GM10266 (cell line): ENCODE data around the gene PGAP1.

Source experiments
- DNase-seq: peaks from one replicate; pipeline ENCODE4 v3.0.0; 2012; ENCODE audit errors: extremely low spot score
- TF ChIP-seq, protein P1 (sequence below): IDR thresholded peaks from 2 replicates; pipeline ENCODE4 v1.5.1; 2012; ENCODE audit warnings: mild to moderate bottlenecking, low read depth; ENCODE audit not compliant: control insufficient read depth, insufficient read depth; ENCODE audit errors: missing control alignments

PGAP1 gene

DNA sequence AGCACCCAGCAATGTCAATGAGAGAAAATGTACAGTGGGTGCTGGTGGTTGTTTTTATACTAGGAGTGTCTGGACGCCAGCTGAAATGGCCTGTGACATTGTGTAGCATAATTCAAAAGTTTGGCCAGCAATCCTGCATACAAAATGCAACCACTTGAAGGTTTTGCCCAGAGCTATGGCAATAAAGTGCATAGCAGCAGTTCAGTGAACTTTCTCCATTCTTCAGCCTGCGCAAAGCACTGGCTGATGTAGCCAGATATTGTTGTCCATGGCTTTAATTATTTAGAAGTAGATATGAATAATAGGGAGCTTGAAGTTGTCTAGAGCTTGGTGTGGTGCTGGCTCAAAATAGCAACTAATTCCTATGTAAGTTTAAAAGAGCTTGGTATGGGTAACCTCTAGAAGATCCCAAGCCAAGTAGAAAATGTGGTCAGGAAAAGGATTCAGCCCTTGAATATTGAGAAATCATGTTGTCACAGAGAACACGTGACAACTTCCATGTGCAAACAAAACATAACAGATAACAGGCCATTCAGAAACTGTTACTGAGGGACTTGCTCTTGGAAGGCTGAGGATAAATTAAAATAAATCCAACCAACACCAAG is 33.3 kb upstream of the PGAP1 start:
- TF ChIP-seq, protein P1, sequence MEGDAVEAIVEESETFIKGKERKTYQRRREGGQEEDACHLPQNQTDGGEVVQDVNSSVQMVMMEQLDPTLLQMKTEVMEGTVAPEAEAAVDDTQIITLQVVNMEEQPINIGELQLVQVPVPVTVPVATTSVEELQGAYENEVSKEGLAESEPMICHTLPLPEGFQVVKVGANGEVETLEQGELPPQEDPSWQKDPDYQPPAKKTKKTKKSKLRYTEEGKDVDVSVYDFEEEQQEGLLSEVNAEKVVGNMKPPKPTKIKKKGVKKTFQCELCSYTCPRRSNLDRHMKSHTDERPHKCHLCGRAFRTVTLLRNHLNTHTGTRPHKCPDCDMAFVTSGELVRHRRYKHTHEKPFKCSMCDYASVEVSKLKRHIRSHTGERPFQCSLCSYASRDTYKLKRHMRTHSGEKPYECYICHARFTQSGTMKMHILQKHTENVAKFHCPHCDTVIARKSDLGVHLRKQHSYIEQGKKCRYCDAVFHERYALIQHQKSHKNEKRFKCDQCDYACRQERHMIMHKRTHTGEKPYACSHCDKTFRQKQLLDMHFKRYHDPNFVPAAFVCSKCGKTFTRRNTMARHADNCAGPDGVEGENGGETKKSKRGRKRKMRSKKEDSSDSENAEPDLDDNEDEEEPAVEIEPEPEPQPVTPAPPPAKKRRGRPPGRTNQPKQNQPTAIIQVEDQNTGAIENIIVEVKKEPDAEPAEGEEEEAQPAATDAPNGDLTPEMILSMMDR = no peak
- no peak for DNase-seq

DNA sequence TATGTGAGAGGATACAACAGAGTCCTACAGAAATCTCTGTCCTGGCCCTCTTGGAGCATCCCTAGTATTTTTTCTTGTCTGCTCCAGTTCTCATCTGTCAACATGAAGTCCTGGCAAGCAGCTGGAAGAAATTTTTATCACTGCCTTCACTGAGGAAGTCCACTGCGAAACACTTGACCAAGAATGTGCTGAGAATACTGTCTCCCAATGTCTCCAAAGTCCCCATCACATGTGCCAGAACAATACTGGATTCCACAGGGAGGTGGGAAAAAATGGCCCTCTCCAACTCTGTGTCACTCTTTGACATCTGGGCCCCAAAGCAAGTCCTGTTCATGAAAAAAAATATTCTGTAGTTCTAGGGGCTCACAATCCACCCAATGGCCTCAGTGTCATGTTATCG is 32.8 kb upstream of the PGAP1 start:
- TF ChIP-seq, protein P1 = no peak
- no peak for DNase-seq

DNA sequence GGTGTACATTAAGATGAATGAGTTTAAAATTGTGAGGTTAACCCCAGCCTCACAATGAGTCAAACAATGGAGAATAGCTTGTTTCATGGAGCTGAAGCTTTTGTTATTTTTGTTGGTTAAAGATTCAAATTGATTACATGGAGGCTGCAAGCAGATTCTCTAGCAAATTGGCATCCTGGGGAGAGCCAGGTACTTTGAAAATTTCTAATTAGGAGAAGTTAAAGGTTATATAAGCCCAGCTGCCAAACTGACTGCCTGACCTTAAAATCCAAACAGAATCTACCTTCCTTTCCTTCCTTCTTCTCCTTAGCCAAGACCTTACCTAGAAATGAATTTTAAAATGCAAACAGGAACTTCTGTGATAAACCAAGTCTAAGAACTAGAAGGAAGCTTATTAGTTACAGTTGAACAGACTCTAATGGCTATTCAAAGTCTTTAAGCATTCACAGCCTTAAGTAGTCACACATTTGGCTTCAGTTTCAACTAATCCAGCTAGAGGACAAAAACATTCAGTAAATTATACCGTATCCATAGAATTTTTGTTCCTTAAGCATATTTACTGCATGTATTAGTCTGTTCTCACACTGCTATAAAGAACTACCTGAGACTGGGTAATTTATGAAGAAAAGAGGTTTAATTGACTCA is 31.5 kb upstream of the PGAP1 start:
- TF ChIP-seq, protein P1 = no peak
- DNase-seq = no peak

DNA sequence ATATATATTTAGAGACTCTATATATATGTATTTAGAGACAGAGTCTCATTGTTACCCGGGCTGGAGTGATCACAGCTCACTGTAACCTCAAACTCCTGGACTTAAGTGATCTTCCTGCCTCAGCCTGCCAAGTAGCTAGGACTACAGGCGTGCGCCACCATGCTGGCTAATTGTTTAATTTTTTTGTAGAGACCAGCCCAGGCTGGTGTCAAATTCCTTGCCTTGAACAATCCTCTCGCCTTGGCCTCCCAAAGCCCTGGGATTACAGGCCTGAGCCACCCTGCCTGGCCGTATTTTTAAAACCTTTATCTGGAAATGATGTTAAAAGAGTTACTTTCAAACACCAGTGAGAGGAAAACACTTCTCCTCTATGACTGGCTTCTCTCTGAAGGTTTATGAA is 30.9 kb upstream of the PGAP1 start:
- no peak for DNase-seq
- TF ChIP-seq, protein P1 = no peak

DNA sequence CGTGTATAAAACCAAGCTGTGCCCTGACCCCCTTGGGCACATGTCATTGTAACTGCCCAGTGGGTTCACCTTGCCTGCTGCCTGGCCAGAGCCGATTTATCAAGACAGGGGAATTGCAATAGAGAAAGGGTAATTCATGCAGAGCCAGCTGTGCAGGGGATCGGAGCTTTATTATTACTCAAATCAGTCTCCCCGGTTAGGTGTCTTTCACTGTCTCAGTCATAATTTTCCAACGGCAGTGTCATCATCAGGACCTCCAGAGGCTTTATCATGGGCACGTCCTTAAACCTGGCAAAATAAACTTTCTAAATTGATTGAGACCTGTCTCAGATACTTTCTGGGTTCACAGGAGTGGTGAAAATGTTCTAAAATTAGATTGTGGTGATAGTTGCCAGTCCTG is 29.6 kb upstream of the PGAP1 start:
- DNase-seq = no peak
- TF ChIP-seq, protein P1 = no peak

DNA sequence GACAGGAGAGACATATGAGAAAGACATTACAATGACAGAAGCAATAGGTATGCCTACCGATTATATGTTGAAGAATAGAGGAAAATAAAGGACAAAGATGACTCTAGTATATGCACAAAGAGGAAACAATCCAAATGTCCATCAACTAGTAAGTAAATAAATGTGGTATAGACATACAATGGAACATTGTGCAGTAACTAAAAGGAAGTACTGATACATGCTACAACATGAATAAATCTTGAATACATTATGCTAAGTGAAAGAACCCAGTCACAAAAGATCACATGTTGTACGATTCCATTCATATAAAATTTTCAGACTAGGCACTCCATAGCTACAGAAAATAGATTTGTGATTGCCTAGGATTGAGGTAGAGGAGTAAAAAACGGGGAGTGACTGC is 28.5 kb upstream of the PGAP1 start:
- TF ChIP-seq, protein P1 = no peak
- DNase-seq = no peak

DNA sequence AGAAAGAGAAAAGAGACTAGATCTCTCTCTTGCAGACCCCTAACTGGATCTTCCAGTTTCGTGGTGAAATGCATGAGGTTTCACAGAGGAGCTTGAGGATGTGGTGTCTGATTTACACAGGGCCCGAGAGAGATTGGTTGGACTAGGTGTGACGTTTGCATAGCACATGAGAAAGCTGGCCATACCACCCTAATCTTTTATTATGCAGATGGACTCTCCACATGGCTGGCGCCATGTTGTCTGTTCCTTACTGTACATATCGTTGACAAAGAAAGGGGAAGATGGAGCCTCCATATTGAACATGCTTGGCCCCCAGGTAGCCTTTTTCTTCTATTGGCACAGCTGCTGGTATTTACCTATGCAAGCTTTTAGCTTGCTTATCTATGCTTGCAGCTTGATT is 27.5 kb upstream of the PGAP1 start:
- no peak for DNase-seq
- TF ChIP-seq, protein P1 = no peak
